HG03520 (cell line): Measurements from ENCODE around the gene METTL16.

Experiments used
- ATAC-seq: cut with Tn5 transposase; IDR thresholded peaks from one replicate; pipeline ENCODE4 v1.9.1; 2021; ENCODE audit warnings: mild to moderate bottlenecking, moderate library complexity; ENCODE audit not compliant: unreplicated experiment

Gene METTL16

DNA sequence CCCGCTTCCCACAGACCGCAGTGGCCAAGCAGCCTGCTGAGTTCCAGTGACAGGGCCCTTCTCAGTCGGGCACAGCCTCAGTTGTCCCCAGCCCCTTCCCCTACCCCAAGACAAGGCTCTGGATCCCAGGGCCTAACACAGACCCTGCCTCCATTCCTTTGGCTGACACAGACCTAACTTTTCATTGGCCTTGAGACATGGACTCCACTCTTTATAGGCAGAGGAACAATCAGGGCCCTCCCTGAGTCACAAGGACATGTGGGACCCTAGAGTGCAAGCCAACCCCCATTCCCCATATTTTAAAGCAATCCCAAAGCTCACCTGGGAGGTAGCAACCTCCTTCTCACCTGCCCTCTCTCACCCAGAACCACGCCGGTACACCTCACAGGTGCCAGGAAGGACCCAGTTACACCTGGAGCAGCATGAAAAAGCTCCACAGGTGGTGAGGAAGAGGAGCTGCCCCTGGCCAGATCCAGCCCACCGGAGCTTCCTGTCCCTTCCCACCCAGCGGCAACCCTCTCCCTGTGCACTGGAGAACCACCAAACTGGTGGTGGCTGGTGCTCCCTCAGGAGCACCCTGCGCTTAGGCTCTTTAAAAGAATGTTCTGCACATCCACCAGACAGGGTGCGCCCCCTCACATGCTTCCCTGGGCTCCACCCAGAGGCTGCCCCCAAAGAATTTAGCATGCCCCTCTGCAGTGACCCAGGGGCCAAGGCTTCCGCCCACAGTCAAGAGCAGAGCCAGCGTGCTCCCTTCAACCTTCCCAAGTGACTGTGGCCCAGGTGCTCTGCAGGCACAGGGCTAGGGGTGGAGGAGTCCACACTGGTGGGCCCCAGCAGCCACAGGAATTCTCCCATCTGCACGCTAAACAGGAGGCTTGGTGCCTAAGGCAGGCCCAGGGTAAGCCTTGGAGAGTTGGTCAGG lies 114.2 kb downstream of the METTL16 start:
- no peak for ATAC-seq

- no peak for ATAC-seq
Observed at GRCh38 chr17:2396568-2397246, 115.0 kb downstream of the METTL16 start.

DNA sequence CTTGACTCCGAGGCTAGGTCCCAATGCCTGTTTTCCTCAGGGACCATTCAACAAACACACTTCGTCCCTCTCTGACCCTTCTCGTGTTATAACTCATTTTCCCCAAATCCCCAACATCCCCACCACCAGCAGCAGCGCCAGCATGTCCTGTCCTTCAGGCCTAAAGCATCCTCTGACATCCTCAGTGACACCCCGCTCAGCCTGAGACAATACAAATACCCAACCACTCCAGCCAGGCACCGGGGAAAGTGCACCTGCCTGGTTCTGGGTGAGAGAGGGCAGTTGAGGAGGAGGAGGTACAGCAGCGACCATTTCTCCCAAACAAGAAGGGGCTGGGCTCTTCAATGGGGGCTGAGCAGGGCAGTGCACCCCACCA lies 115.5 kb downstream of the METTL16 start:
- ATAC-seq, result no peak

DNA sequence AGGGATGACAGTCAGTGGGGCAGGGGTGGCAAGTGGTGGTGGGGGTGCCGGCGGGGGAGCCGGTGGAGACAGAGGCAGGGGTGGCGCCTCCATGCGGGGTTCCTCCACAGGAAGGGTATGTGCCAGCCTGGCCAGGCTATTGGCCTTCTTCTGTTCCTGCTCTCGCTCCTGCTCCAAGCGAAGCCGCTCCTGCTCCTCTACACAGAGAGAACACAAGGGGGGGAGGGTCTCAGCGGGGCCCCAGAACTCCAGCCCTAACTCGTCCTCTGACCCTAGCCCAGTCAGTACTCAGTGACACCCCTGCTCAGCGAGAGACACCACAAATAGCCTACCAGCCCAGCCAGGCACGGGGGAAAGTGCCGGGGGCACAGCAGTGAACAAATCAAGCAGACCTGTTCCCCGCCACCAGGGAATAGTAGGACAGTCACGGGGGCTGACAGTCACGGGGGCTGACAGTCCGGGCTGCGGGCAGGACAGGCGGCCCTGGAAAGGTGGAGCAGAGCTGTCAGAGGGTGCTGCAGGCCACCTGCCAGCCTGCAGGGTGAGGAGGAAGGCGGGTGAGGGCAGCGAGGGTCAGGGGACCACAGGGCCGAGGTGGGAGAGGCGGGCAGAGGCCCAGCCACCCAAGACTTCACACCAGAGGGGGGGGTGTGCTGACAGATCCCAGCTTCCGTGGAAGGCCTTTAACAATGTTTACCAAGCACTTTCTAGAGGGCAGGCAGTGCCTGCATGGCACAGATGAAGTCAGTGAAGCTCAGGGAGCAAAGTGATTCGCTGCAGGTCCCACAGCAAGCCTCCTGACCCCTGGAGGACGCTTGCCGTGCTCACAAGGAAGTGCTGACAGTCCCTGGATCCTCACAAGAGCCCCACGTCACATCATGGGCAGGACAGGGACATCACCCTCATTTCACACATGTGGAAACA lies 116.2 kb downstream of the METTL16 start:
- ATAC-seq, result no peak

DNA sequence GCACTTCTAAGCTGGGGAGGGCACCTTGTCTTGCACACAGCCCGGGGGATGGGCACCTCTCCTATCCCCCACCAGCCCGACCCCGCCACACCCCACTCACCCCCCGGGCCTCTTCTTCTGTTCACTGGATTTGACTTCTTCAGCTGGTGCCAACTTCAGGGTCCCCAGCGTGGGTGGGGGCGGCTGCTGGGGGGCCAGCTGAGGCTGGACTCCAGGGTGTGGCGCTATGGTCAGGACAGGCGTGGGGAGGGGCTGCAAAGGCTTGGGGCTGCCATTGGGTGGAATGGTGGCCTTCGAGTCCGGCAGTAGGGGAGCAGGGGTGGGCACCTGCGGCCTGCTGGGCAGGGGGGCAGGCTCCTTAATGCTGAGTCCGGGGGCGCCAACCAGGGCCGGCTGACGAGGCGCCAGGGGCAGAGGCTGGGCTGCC lies 116.9 kb downstream of the METTL16 start:
- ATAC-seq, result no peak

- ATAC-seq, result no peak
Observed at GRCh38 chr17:2393954-2394749, 117.5 kb downstream of the METTL16 start.

DNA sequence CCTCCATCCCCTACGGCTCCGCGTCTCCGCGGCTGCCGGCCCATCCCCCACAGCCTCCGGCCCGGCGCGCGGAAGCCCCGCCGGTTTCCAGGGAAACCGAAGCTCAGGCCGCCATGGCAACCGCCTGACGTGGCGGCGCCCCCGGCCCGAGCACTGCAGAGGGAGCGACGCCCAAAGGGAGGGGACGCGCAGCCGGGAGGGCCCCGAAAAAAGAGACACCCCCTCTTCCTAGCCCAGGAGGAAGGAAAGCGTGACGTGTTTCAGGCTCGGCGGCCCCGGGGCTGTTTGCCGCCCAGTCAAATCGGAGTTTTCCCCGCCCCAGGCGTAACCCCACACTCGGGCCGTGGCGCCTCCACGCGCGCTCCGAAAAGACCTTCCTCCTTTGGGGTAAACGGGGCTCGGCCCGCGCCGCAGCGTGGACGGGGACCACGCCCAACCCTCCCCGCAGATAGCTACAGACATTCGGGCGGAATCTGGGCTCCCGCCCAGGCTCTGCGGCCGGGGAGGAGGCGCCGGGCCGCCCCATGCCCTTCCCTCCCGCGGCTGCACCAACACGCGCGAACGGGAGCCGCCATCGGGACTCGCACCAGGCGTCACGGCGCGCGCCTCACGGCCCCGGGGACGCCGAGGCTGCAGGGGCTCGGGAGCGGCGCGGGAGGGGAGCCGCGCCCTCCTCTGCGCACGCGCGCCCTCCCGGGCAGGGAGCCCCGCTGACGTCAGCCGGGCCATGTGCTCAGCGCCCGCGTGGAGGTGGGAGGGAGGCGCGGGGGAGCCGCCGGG lies 118.3 kb downstream of the METTL16 start:
- ATAC-seq, result peak; percentile 32

- peak; percentile 46 for ATAC-seq
Observed at GRCh38 chr17:2392252-2393173, 119.2 kb downstream of the METTL16 start.

DNA sequence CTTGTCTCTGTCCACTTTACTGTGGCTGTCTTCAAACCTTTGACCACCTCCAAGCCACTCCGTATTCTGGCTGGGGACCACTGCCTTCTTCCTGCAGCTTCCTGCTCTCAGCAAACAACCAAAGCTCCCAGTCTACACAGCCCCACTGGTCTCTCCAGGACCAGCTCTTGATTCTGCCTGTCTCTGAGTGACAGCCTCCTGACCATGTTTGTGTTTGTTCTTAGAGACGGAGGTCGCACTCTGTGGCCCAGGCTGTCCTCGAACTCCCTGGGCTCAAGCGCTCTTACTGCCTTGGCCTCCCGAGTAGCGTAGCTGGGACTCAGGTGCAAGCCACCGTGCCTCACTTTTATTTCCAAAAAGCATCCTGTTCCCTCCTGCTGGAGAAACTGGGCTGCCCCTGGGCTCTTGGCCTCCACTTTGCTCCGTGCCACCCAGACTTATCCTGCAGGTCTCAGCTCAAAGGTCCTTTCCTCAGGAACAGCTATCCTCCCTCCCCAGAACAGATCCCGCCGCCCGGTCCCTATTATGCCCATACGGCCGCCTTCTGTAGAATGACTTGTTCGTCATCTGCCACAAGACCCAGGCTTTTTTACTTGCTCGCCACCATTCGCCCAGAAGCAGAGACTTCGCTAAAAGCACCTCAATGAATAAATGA lies 120.0 kb downstream of the METTL16 start:
- ATAC-seq, result no peak

DNA sequence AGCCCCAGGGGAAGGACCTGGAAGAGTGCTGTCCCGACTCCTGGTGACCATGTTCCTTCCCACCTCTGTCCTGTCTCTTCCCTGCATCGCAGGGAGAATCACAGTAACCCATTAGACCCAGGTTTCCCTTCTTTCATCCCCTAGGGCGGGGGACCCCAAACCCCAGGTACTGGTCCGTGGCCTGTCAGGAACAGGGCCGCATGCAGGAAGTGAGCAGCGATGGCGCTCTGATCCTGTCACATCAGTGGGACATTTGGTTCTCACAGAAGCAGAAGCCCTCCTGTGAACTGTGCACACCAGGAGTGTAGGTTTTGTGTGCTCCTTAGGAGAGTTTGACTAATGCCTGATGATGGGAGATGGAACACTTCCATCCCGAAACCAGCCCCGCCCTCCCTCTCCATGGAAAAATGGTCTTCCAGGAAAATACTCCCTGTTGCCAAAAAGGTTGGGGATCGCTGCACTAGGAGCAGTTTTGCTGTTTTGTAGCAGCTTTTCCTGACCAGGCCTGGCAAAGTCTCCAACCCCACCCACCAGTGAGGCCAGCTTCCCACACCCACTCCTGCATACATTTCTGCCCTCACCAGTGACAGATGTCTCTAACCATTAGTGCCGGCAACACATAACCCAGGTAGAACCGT lies 121.4 kb downstream of the METTL16 start:
- no peak for ATAC-seq

- ATAC-seq, result no peak
Observed at GRCh38 chr17:2388683-2389055, 123.0 kb downstream of the METTL16 start.

GRCh38 chr17:2388020-2388682 lies 123.5 kb downstream of the METTL16 start:
- ATAC-seq, result no peak

GRCh38 chr17:2387086-2388019 lies 124.3 kb downstream of the METTL16 start:
- ATAC-seq, result no peak

DNA sequence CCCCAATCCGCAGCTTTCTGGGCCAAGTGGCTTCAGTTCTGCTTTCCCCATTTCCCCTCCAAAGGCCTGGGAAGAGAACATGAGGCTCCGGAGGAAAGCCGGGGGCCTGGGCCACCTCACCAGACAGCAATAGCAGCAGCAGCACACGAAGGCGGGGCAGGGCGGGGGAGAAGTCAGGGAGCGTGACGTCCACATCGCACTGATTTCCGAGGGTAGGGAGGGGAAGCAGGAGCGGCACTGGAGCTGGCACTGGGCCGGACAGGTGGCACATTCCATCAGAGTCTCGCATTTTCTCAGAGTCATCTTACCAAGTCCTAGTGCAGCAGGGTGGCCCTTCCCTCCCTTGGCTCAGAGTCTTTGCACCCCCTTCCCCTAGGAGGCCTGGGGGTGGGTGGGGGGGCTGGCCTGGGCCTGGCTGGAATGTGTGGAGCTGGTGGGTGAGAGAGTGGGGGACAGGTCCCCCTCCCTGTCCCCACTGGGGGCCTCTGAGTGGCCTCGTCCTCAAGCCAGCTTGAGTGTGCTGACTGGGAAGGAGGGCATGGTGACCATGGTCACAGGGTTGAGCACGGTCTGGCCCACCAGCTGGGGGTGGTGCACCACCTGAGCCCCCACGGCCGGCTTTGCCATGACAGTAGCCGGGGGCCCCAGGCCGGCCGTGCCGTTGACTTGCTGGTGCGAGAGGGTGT lies 125.1 kb downstream of the METTL16 start:
- no peak for ATAC-seq
